Measurements from ENCODE around the gene SPDYE9. TPM values are rescaled to one million over a fixed set of nuclear protein-coding genes. Genes with fewer than 3 reads are reported as not detected.
"Not testable (repeated sequence)": the region's sequence is repeated elsewhere in the genome, so short reads cannot be mapped to it uniquely, and the experiment has no call there.

SPDYE9 gene
- total RNA-seq (2014; rRNA removed; shearing (Covaris generic)), result not detected in 2 replicates

GRCh38 chr7:73085938-73086337, at the start of gene SPDYE9:
Gene SPDYE9, minus strand, starts transcription at chr7:73086038. Its CDS starts 1,800 bp downstream, at chr7:73084238.
- DNase-seq (ENCODE audit: low spot score); in situ Hi-C loops (cut with HindIII; ENCODE audit: low sequenced_read_pairs): not testable (repeated sequence)

- in situ Hi-C loops (cut with HindIII; ENCODE audit: low sequenced_read_pairs), result not testable (repeated sequence)
Measured at GRCh38 chr7:73134866-73135265, 49.0 kb upstream of the SPDYE9 start.

GRCh38 chr7:73132651-73133217, 46.9 kb upstream of the SPDYE9 start:
- in situ Hi-C loops (cut with HindIII; ENCODE audit: low sequenced_read_pairs); DNase-seq (ENCODE audit: low spot score): not testable (repeated sequence)

More at GRCh38 chr7:73134866-73135265, 49.0 kb upstream of the SPDYE9 start:
- DNase-seq (ENCODE audit: low spot score), result not testable (repeated sequence)

- in situ Hi-C loops (cut with HindIII; ENCODE audit: low sequenced_read_pairs); DNase-seq (ENCODE audit: low spot score): not testable (repeated sequence)
Measured at GRCh38 chr7:73130612-73131011, 44.8 kb upstream of the SPDYE9 start.

DNA sequence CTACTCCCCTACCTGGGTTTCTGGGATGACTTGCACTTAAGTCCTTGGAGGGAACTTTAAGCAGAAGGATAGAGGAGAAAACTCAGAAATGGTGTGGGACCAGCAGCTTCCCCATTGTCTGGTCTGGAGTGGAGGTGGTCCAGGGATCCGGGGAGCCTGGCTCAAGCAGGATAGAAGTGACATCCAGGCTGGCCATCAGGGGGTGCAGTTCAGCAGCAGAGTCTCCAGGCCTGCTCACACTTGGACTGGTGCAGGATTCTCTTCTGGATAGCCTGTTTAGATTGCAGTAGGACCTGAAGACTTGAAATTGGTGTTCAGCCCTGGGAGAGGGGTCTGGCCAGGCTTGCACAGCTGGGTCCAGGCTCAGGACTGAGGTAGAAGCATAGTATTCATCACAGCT, 38.3 kb upstream of the SPDYE9 start:
- in situ Hi-C loops (cut with HindIII; ENCODE audit: low sequenced_read_pairs); DNase-seq (ENCODE audit: low spot score): not testable (repeated sequence)

- in situ Hi-C loops (cut with HindIII; ENCODE audit: low sequenced_read_pairs); DNase-seq (ENCODE audit: low spot score): not testable (repeated sequence)
Measured at GRCh38 chr7:73122778-73123447, 37.1 kb upstream of the SPDYE9 start.

DNA sequence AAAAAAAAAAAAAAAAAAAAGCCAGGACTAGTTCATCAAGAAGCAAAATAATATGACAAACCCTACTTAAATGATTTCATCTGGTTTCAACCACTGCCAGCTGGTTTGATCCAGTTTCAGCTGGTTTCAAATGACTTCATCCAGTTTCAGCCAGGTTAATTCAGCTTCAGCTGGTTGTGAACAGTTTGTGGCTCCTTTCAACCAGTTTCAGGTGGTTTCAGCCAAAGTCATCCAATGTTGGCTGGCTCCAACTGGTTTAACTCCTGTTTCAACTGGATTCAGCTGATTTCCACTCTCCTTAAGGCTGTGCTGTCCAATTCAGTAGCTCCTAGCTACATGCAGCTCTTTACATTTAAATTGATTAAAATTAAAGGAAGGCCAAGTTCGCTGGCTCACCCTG, 32.3 kb upstream of the SPDYE9 start:
- DNase-seq (ENCODE audit: low spot score); in situ Hi-C loops (cut with HindIII; ENCODE audit: low sequenced_read_pairs): not testable (repeated sequence)

- in situ Hi-C loops (cut with HindIII; ENCODE audit: low sequenced_read_pairs); DNase-seq (ENCODE audit: low spot score): not testable (repeated sequence)
Measured at GRCh38 chr7:73057811-73058210, 28.0 kb downstream of the SPDYE9 start, which contains the start of gene SPDYE11. Gene SPDYE11, minus strand, starts transcription at chr7:73057911. Its CDS starts 1,800 bp downstream, at chr7:73056111.

DNA sequence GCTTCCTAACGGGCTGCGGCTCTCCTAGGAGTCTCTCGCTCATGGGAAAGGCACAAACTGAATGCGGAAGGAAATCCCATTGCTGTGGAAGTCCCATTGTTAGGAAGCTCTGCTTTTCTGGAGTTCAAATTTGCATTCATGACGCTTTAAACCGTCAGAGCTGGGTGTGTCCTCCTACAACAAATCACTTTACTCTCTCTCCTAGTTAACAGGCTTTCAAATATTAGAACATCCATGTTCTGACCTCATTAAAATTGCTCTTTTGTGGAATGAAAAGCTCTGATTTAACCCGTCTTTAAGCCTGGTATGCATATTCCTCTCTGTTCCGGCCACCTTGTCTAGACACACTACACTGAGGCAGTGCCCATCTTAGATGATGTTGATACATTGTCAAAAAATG, 56.2 kb downstream of the SPDYE9 start, which contains the start of gene SPDYE8:
SPDYE8 (minus strand) TSS at position 101 of the 400 bp plus-strand sequence. CDS start 1,800 bp downstream, outside the sequence.
- in situ Hi-C loops (cut with HindIII; ENCODE audit: low sequenced_read_pairs); DNase-seq (ENCODE audit: low spot score): not testable (repeated sequence)

Other genes starting within 250 kb of the SPDYE9 start
- gene POM121, start 160.9 kb downstream of the SPDYE9 start, total RNA-seq (2014; rRNA removed; shearing (Covaris generic)), result 3.2 and 4.4 TPM in 2 replicates
- 4.7 TPM in 1 of 2 replicates, not detected in the other for gene TRIM74, start 116.6 kb downstream of the SPDYE9 start, total RNA-seq (2014; rRNA removed; shearing (Covaris generic))
- not detected in 2 replicates for gene SPDYE8, start 56.3 kb downstream of the SPDYE9 start, total RNA-seq (2014; rRNA removed; shearing (Covaris generic))
- not detected in 2 replicates for gene SPDYE11, start 28.1 kb downstream of the SPDYE9 start, total RNA-seq (2014; rRNA removed; shearing (Covaris generic))
- gene NSUN5, start 222.8 kb upstream of the SPDYE9 start, total RNA-seq (2014; rRNA removed; shearing (Covaris generic)), result 52.7 and 66.8 TPM in 2 replicates
- not detected in 2 replicates for gene TRIM50, start 242.0 kb upstream of the SPDYE9 start, total RNA-seq (2014; rRNA removed; shearing (Covaris generic))
- gene FKBP6, start 242.1 kb upstream of the SPDYE9 start, total RNA-seq (2014; rRNA removed; shearing (Covaris generic)), result not detected in 2 replicates

Data from G401 (cell line).